ENCODE measurements around the gene ZC2HC1C.
"Not testable (repeated sequence)": the region's sequence is repeated elsewhere in the genome, so short reads cannot be mapped to it uniquely, and the experiment has no call there.

ZC2HC1C gene

DNA sequence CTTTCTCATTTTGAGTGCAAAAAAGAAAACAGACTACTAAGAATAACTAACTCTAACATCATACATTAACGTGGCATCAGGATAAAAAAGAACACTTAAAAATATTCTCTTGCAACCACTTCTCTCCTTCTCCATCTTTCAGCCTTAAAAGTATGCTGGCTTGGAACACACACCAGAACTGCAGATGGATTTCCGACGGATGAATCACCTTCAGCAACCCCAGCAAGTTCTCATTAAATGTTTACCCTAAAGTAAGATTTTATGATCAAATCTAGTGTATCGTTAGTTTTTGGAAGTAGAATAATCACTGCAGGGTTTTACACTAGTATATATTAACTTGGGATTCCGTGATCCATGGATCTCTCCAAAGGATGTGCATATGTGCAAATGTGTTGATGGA lies 56.2 kb downstream of the ZC2HC1C start:
- intact Hi-C loops (cut with micrococcal nuclease), result no loop called here
- no peaks in the 10 kb centered on the region for H3K27me3 Mint-ChIP-seq
- peaks cover 59% of the 10 kb centered on the region for H3K4me1 Mint-ChIP-seq (ENCODE audit: low read depth)

DNA sequence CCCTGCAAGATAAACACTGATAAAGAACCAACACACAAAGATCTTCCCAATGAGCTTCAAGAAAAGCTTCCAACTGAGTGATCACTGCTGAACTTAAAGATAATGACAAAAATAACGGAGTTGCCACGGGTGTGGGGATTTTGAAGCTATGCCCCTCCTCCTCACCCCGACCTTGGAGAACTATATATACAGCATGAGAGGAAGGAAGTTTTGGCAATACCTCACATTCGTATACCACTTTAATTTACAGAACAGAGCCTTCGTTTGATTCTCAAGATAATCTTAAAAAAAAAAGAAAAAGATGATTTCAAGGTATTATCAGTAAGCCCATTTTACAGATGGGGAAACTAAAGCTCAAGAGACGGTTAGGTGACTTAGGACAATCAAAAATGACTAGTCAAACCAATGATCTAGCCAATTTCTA lies 56.7 kb downstream of the ZC2HC1C start:
- Mint-ChIP-seq H3K27ac (peak overlapping the region; percentile 96), H3K4me3 (peak overlapping the region; percentile 80), H3K27me3 (no peaks in the 10 kb centered on the region), H3K9me3 (no peaks in the 10 kb centered on the region), H3K36me3 (ENCODE audit: low read depth) (peaks cover 40% of the 10 kb centered on the region), H3K4me1 (ENCODE audit: low read depth) (peaks cover 54% of the 10 kb centered on the region)
- intact Hi-C loops (cut with micrococcal nuclease), result no loop called here

More for the DNA sequence above, 56.2 kb downstream of the ZC2HC1C start:
- Mint-ChIP-seq H3K27ac (peak overlapping the region; percentile 96), H3K9me3 (no peaks in the 10 kb centered on the region), H3K4me3 (peak overlapping the region; percentile 80), H3K36me3 (ENCODE audit: low read depth) (peaks cover 36% of the 10 kb centered on the region)

DNA sequence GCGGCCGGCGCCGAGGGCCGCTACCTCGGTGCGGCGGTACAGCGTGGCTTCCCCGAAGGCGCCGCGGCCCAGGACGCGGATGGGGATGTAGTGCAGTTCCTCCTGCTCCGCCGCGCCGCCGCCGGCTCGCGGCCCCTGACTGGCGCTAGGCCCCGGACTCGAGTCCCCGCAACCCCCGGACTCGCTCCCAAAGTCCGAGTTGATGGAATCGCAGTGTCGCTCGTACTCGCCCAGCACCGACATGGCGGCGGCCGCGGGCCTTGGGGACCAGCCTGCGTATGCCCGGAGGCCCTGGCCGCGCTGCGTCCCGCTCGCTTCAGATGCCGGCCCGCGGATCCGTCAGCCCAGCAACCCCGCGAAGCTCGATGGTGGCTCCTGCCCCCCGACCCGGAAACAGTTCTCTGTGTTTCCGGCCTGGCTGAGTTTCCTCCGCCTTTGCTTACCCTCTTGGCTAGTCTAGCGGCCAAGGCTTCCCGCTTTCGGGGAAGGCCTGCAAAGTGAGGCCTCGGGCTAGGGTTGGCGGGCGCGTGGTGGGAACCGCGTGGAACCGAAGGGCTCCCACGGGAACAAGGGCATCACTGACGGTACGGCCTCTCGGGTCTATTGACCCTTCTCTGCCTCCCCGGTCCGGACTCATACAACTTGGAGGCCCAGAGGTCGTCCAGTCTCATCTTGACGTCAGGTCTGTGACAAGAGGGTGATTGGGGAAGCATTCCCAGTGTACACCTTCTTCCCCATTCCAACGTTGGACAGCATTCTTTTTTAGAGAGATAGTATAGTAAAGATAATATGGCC lies 57.4 kb downstream of the ZC2HC1C start, which contains the start of gene NEK9:
TSS of gene NEK9 (minus strand) at position 370 of the 795 bp plus-strand sequence. CDS start at position 243, 127 bp downstream.
- H3K4me3 Mint-ChIP-seq, result peak within 1 kb of the TSS; percentile 80
- peaks cover 47% of the 10 kb centered on the region for H3K4me1 Mint-ChIP-seq (ENCODE audit: low read depth)
- intact Hi-C loops (cut with micrococcal nuclease), result no loop called here
- peak within 1 kb of the TSS; percentile 96 for H3K27ac Mint-ChIP-seq
- no peaks in the 10 kb centered on the region for H3K9me3 Mint-ChIP-seq
- peaks cover 42% of the 10 kb centered on the region for H3K36me3 Mint-ChIP-seq (ENCODE audit: low read depth)
- H3K27me3 Mint-ChIP-seq, result no peaks in the 10 kb centered on the region

DNA sequence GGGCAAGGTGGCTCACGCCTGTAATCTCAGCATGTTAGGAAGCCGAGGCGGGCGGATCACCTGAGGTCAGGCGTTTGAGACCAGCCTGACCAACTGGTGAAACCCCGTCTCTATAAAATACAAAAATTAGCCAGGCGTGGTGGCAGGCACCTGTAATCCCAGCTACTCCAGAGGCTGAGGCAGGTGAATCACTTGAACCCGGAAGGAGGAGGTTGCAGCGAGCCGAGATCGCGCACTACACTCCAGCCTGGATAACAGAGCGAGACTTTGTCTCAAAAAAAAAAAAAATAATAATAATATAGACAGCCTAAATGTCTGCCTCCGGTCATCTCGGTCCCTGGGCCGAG lies 58.0 kb downstream of the ZC2HC1C start:
- intact Hi-C loops (cut with micrococcal nuclease); H3K27me3 Mint-ChIP-seq; H3K9me3 Mint-ChIP-seq: not testable (repeated sequence)
- Mint-ChIP-seq H3K4me3 (peak overlapping the region; percentile 80), H3K36me3 (ENCODE audit: low read depth) (peaks cover 43% of the 10 kb centered on the region), H3K27ac (peak overlapping the region; percentile 96), H3K4me1 (ENCODE audit: low read depth) (peaks cover 45% of the 10 kb centered on the region)

DNA sequence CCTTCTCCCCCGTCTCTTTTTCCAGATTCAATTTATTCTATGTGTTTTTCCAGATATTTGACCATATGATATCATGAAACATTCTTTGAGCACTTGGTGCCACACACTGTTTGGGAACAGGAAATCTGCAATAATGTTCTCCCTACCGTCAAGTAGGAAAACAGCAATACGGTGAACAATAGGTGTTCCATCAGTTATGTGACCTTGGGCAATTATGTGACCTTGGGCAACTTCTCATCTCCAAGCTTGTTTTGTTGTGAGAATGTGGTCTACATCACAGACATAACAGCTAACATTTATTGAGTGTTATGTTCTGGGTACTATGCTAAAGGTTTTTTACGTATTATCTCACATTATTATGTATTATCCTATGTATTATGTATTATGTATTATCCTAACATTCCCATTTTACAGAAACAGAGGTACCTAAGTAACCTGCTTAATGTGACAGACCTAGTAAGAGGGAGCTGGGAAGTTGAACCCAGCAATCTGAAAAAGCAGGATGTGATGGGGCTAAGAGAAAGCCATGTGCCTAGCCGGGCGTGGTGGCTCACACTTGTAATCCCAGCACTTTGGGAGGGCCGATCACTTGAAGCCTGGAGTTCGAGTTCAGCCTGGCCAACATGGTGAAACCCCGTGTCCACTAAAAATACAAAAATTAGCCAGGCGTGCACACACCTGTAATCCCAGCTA lies 58.6 kb downstream of the ZC2HC1C start:
- intact Hi-C loops (cut with micrococcal nuclease), result no loop called here
- Mint-ChIP-seq H3K4me1 (ENCODE audit: low read depth) (peaks cover 49% of the 10 kb centered on the region), H3K9me3 (no peaks in the 10 kb centered on the region)

DNA sequence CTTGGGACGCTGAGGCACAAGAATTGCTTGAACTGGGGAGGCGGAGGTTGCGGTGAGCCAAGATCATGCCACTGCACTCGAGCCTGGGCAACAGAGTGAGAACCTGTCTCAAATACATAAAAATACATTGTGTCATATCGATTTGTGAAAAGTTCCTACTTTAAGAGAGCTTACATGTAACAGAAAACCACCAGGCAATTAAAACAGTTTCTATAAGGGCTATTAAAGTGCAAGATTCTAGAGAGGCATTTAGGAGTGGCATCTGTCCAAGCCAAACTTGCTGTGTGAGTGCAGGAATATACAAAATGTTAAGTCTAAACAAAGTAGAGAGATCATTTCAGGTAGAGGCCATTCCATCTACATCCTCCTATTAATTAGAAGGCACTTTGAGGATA lies 59.2 kb downstream of the ZC2HC1C start:
- intact Hi-C loops (cut with micrococcal nuclease), result no loop called here
- H3K4me1 Mint-ChIP-seq (ENCODE audit: low read depth), result peaks cover 49% of the 10 kb centered on the region

More for the DNA sequence above, 58.6 kb downstream of the ZC2HC1C start:
- peaks cover 49% of the 10 kb centered on the region for H3K36me3 Mint-ChIP-seq (ENCODE audit: low read depth)
- H3K4me3 Mint-ChIP-seq, result peak overlapping the region; percentile 80
- no peaks in the 10 kb centered on the region for H3K27me3 Mint-ChIP-seq
- H3K27ac Mint-ChIP-seq, result peak overlapping the region; percentile 96

More for the DNA sequence above, 59.2 kb downstream of the ZC2HC1C start:
- Mint-ChIP-seq H3K27me3 (no peaks in the 10 kb centered on the region), H3K9me3 (no peaks in the 10 kb centered on the region), H3K36me3 (ENCODE audit: low read depth) (peaks cover 54% of the 10 kb centered on the region), H3K27ac (peak overlapping the region; percentile 96), H3K4me3 (no peak overlapping the region)
